ENCODE measurements around the gene AGFG2. TPM values are rescaled to one million over a fixed set of nuclear protein-coding genes. Genes with fewer than 3 reads are reported as not detected.
"Not testable (repeated sequence)": the region's sequence is repeated elsewhere in the genome, so short reads cannot be mapped to it uniquely, and the experiment has no call there.

AGFG2 gene
- total RNA-seq, 1 donor from 2014 or later: 62.3 TPM

GRCh38 chr7:100546926-100547800, 8.2 kb downstream of the AGFG2 start:
- intact Hi-C loops (cut with micrococcal nuclease): loop anchor here (1.0 kb wide), 2 partner anchors 9 to 12 kb away; no protein-coding TSS in a partner anchor

GRCh38 chr7:100547872-100548271, 8.9 kb downstream of the AGFG2 start:
- intact Hi-C loops (cut with micrococcal nuclease): no loop called here

GRCh38 chr7:100548446-100548845, 9.4 kb downstream of the AGFG2 start:
- intact Hi-C loops (cut with micrococcal nuclease): not testable (repeated sequence)

- intact Hi-C loops (cut with micrococcal nuclease): no loop called here
Measured at GRCh38 chr7:100552532-100552931, 13.5 kb downstream of the AGFG2 start.

GRCh38 chr7:100553032-100553431, 14.0 kb downstream of the AGFG2 start:
- intact Hi-C loops (cut with micrococcal nuclease): no loop called here

- intact Hi-C loops (cut with micrococcal nuclease): no loop called here
Measured at GRCh38 chr7:100555701-100556100, 16.7 kb downstream of the AGFG2 start.

GRCh38 chr7:100556541-100556940, 17.5 kb downstream of the AGFG2 start:
- intact Hi-C loops (cut with micrococcal nuclease): no loop called here

- intact Hi-C loops (cut with micrococcal nuclease): loop anchor here (1.0 kb wide), 5 partner anchors 13 to 90 kb away; partner anchors contain the start of genes AGFG2, NYAP1 and TSC22D4
Measured at GRCh38 chr7:100559127-100559526, 20.1 kb downstream of the AGFG2 start.

GRCh38 chr7:100561491-100562194, 22.6 kb downstream of the AGFG2 start:
- intact Hi-C loops (cut with micrococcal nuclease): no loop called here

- intact Hi-C loops (cut with micrococcal nuclease): no loop called here
Measured at GRCh38 chr7:100562195-100563099, 23.4 kb downstream of the AGFG2 start.

GRCh38 chr7:100563100-100563564, 24.1 kb downstream of the AGFG2 start:
- intact Hi-C loops (cut with micrococcal nuclease): no loop called here

- intact Hi-C loops (cut with micrococcal nuclease): loop anchor here (1.0 kb wide), 3 partner anchors 22 to 161 kb away; partner anchors contain the start of genes FBXO24 and LRCH4
Measured at GRCh38 chr7:100563809-100564400, 24.9 kb downstream of the AGFG2 start.

GRCh38 chr7:100564405-100564804, 25.4 kb downstream of the AGFG2 start:
- intact Hi-C loops (cut with micrococcal nuclease): loop anchor here (1.0 kb wide), 3 partner anchors 22 to 161 kb away; partner anchors contain the start of genes FBXO24 and LRCH4

- intact Hi-C loops (cut with micrococcal nuclease): no loop called here
Measured at GRCh38 chr7:100565133-100565571, 26.1 kb downstream of the AGFG2 start.

GRCh38 chr7:100566018-100566531, 27.1 kb downstream of the AGFG2 start:
- intact Hi-C loops (cut with micrococcal nuclease): no loop called here

- intact Hi-C loops (cut with micrococcal nuclease): no loop called here
Measured at GRCh38 chr7:100567031-100567730, 28.2 kb downstream of the AGFG2 start.

- intact Hi-C loops (cut with micrococcal nuclease): no loop called here
Measured at GRCh38 chr7:100567751-100568175, 28.8 kb downstream of the AGFG2 start.

- intact Hi-C loops (cut with micrococcal nuclease): no loop called here
Measured at GRCh38 chr7:100568176-100568895, 29.3 kb downstream of the AGFG2 start.

Measured in T-helper 1 cell treated with Interleukin-12 subunit alpha and Interleukin-12 subunit beta and Interleukin-4 antibody, amounts not matched to agents 30 ng/mL and 1 ng/mL, for 36 hours (primary cell).